ENCODE measurements around the gene PIGO.
A peak's percentile ranks its signal among the peaks of the same experiment; 100 is the strongest.

The PIGO gene

GRCh38 chr9:35112257-35113020, 16.0 kb upstream of the PIGO start:
- TF ChIP-seq, protein P1, sequence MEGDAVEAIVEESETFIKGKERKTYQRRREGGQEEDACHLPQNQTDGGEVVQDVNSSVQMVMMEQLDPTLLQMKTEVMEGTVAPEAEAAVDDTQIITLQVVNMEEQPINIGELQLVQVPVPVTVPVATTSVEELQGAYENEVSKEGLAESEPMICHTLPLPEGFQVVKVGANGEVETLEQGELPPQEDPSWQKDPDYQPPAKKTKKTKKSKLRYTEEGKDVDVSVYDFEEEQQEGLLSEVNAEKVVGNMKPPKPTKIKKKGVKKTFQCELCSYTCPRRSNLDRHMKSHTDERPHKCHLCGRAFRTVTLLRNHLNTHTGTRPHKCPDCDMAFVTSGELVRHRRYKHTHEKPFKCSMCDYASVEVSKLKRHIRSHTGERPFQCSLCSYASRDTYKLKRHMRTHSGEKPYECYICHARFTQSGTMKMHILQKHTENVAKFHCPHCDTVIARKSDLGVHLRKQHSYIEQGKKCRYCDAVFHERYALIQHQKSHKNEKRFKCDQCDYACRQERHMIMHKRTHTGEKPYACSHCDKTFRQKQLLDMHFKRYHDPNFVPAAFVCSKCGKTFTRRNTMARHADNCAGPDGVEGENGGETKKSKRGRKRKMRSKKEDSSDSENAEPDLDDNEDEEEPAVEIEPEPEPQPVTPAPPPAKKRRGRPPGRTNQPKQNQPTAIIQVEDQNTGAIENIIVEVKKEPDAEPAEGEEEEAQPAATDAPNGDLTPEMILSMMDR (IDR thresholded peaks at IDR 0.05; ENCODE audit: low read depth, low read length), result no peak
- peak; percentile 59 to 79 for DNase-seq (ENCODE audit: low read depth in 2 of 2)
- H3K4me3 ChIP-seq (replicated peaks in 1 of 2; ENCODE audit: low read depth in 2 of 2, low read length in 2 of 2), result peak overlapping the region in 1 of 2 donors; percentile 36

GRCh38 chr9:35111001-35111933, 14.9 kb upstream of the PIGO start:
- peak; percentile 99 for DNase-seq (ENCODE audit: low read depth in 2 of 2)
- peak overlapping the region; percentile 85 to 91 for H3K4me3 ChIP-seq (replicated peaks in 1 of 2; ENCODE audit: low read depth in 2 of 2, low read length in 2 of 2)
- TF ChIP-seq, protein P1 (IDR thresholded peaks at IDR 0.05; ENCODE audit: low read depth, low read length), result no peak

DNA sequence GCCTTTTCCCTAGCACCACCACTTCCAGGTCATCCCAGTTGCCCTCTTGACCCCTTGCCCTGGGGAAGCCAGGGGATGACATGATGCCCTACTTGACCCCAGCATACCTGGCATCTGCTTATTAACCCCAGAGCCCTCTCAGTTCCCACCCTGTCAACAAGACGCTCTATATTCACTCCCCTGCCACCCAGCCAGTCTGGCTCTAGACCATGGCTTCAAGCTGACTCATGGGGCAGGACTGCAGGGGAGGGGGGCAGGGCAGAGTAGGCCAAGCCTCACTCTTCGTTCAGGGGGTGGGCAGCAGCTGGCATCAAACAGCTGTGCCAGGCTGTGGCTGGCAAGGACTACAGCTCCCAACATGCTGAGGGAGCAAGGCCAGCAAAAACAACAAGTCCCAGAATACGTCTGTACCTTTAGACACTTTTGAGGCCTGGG, 14.0 kb upstream of the PIGO start:
- TF ChIP-seq, protein P1 (IDR thresholded peaks at IDR 0.05; ENCODE audit: low read depth, low read length), result no peak
- peak overlapping the region; percentile 85 to 91 for H3K4me3 ChIP-seq (replicated peaks in 1 of 2; ENCODE audit: low read depth in 2 of 2, low read length in 2 of 2)
- DNase-seq (ENCODE audit: low read depth in 2 of 2), result peak; percentile 59 to 60

DNA sequence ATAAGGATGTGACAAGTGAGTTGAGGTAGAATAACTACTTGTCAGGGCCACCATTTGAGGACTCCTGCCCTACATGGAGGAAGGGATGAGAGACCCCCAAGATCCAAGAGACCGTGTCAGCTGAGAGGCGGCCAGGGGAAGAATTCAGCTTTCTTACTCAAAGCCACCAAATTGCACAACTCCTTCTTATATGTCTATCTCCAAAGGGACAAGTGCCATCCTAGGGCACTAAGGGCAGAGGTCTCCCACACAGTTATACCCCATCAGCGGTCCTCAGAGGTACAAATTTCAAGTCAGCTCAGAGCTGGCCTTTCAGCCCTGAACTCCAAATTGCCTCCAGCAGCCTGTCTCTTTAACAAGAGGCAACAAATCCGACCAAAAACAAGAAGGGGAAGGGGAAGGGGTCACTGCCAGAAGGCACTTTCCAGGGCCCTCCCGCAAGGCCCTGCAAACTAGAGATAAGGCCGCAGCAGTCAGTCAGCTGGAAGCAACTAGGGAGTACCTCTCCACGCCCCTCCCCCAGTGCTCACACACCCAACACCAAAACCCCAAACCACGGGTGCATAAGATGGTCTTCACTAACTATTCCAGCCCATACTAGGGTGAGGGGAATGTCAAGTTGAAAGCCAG, 12.7 kb upstream of the PIGO start:
- no peak overlapping the region for H3K4me3 ChIP-seq (replicated peaks in 1 of 2; ENCODE audit: low read depth in 2 of 2, low read length in 2 of 2)
- TF ChIP-seq, protein P1 (IDR thresholded peaks at IDR 0.05; ENCODE audit: low read depth, low read length), result no peak
- no peak for DNase-seq (ENCODE audit: low read depth in 2 of 2)

DNA sequence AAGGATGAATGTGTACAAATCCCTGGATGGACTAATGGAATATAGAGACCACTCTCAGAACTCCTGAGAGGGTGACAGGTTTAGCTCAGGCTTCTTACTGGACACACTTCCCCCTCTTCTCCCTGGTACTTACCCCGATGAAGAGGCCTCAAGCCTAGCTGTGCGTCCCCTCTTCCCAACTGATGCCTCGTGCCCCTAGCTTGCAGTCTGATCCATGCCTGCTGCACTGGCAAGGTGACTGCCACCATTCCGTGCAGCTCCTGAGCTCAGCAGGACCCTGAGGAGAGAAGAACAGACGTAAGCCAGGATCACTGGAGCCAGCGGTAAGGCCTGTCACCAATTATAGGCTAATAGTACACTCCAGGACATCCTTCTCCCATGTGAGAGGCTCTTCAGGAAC, 12.1 kb upstream of the PIGO start:
- no peak for DNase-seq (ENCODE audit: low read depth in 2 of 2)
- TF ChIP-seq, protein P1 (IDR thresholded peaks at IDR 0.05; ENCODE audit: low read depth, low read length), result no peak
- no peak overlapping the region for H3K4me3 ChIP-seq (replicated peaks in 1 of 2; ENCODE audit: low read depth in 2 of 2, low read length in 2 of 2)

Measured in cardiac fibroblast (primary cell).